Astrocyte of the cerebellum (primary cell): ENCODE measurements around the gene CFAP100.

Source experiments
- DNase-seq: peaks from one replicate; pipeline ENCODE4 v3.0.0-alpha.2; 2011; ENCODE audit warnings: low read depth
- H3K4me3 ChIP-seq: 2 replicates; pipeline ENCODE4 v1.5.1; 2011; ENCODE audit warnings: mild to moderate bottlenecking, low read depth, low read length, moderate library complexity
- CTCF ChIP-seq: IDR thresholded peaks from 2 replicates; pipeline ENCODE4 v1.5.1; 2012; ENCODE audit warnings: low read length, low read depth, moderate library complexity, mild to moderate bottlenecking; ENCODE audit errors: missing control alignments
- in situ Hi-C: cut with HindIII; loops from 2 replicates; pipeline ENCODE4 v1.10.0; 2017; ENCODE audit warnings: low sequenced_read_pairs

The CFAP100 gene

GRCh38 chr3:126439968-126440708, 45.4 kb downstream of the CFAP100 start:
- in situ Hi-C loops = no loop called here
- no peak for DNase-seq
- H3K4me3 ChIP-seq = no peak overlapping the region
- TF ChIP-seq CTCF = no peak

GRCh38 chr3:126440709-126440995, 45.9 kb downstream of the CFAP100 start:
- no peak for DNase-seq
- in situ Hi-C loops = no loop called here
- no peak overlapping the region for H3K4me3 ChIP-seq
- no peak for TF ChIP-seq CTCF

DNA sequence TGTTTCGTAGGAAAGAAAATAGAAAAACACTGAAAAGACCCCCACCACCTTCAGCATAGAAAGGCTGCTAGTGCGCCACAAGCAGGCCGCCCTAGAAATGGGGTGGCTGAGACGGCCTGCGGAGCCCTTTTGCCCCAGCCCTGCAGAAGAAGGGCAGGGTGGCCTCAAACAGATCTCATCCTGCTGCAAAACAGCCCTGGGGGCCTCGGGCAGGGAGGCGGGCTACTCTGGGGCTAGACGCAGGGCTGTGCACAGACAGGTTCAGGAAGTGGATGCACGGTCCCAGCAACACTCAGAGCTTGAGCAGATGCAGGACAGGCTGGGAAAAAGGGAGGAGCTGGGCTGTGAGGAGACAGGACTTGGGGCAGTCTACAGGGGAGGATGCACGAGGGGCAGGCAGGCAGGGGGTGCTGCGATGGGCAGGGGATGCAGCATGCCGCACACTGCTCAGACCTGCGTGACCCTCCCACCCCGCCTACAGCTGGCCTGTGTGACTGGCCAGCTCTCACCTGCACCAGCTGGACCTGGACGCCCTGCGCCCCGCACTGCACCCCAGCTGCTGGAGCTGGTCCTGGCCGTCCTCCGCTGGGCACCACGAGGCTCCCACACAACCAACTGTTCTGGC, 46.7 kb downstream of the CFAP100 start:
- H3K4me3 ChIP-seq = no peak overlapping the region
- TF ChIP-seq CTCF = no peak
- DNase-seq = no peak
- in situ Hi-C loops = no loop called here

DNA sequence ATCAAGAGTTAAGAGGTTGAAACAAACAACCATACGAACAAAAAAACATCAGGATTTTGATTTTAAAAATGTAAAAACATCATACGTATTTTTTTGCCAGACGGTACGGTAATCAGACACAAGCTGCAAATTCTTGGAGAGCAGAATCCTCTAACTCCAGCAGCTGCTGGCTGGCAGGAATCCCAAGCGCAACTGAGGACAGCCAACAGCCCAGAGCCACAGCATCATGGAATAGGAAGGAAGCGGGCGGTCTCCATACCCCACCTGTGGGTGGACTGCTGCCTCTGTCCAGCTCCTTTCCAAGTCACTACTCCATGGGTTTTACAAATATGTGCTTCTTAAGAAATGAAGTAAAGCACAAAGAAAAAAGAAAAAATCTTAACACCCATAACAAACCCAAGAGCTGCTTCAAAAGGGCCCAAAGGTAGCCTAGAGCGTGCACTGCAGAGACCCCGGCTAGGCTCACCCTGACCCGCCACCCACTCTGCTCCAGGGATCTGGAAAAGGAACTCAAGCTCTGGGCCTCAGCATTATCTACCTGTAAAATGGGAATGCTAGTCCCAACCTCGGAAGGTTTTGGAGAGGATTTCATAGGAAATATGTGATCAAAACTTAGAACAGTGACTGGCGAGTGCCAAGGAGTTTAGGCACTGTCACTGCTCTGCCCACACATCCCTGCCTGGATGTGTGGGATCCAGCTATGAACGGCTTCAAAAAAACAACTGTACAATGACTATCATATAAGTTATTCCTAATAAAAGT, 47.6 kb downstream of the CFAP100 start:
- H3K4me3 ChIP-seq = no peak overlapping the region
- in situ Hi-C loops = no loop called here
- no peak for TF ChIP-seq CTCF
- no peak for DNase-seq

GRCh38 chr3:126442856-126443242, 48.1 kb downstream of the CFAP100 start:
- DNase-seq = no peak
- no peak overlapping the region for H3K4me3 ChIP-seq
- TF ChIP-seq CTCF = no peak
- in situ Hi-C loops = no loop called here

GRCh38 chr3:126445506-126445905, 50.8 kb downstream of the CFAP100 start:
- no peak for DNase-seq
- no peak overlapping the region for H3K4me3 ChIP-seq
- no peak for TF ChIP-seq CTCF
- in situ Hi-C loops = no loop called here
